Dendritic cell treated with granulocyte-macrophage colony-stimulating factor and Interleukin-4, amounts not matched to agents 40 ng/mL and 50 ng/mL, for 4 days (primary cell): Measurements from ENCODE around the gene SAMD4B.

Experiments used
- H3K27ac Mint-ChIP-seq: one replicate; pipeline ENCODE4 v1.8.0; 2022; ENCODE audit warnings: mild to moderate bottlenecking, mixed read lengths
- H3K27me3 Mint-ChIP-seq: one replicate; pipeline ENCODE4 v1.8.0; 2022; ENCODE audit warnings: mild to moderate bottlenecking, mixed read lengths
- H3K36me3 Mint-ChIP-seq: one replicate; pipeline ENCODE4 v1.8.0; 2022; ENCODE audit warnings: low read depth, mixed read lengths
- H3K4me1 Mint-ChIP-seq: one replicate; pipeline ENCODE4 v1.8.0; 2022; ENCODE audit warnings: low read depth, mixed read lengths
- H3K4me3 Mint-ChIP-seq: one replicate; pipeline ENCODE4 v1.8.0; 2022; ENCODE audit warnings: mild to moderate bottlenecking, moderate library complexity, mixed read lengths
- H3K9me3 Mint-ChIP-seq: one replicate; pipeline ENCODE4 v1.8.0; 2022; ENCODE audit warnings: mixed read lengths
- intact Hi-C: fragments of 100-400 bp; cut with micrococcal nuclease; formaldehyde crosslinking; loops from one replicate; pipeline ENCODE4 v1.15.0; 2022

Gene SAMD4B

GRCh38 chr19:39341719-39342604, at the start of gene SAMD4B:
Gene SAMD4B (plus strand): TSS chr19:39342421. CDS start chr19:39356894, 14,473 bp downstream.
- Mint-ChIP-seq H3K4me3 (peak within 1 kb of the TSS; percentile 95), H3K9me3 (no peaks in the 10 kb centered on the region), H3K27ac (peak within 1 kb of the TSS; percentile 94), H3K36me3 (peaks cover 43% of the 10 kb centered on the region), H3K27me3 (no peaks in the 10 kb centered on the region), H3K4me1 (peaks cover 71% of the 10 kb centered on the region)
- intact Hi-C loops, result loop anchor here (2.0 to 5.0 kb wide), 4 partner anchors 49 to 215 kb away; partner anchors contain the start of genes MED29, PAF1, PAK4 and PLEKHG2

GRCh38 chr19:39293394-39293793, 48.8 kb upstream of the SAMD4B start:
- intact Hi-C loops, result no loop called here
- no peaks in the 10 kb centered on the region for H3K36me3 Mint-ChIP-seq
- H3K27ac Mint-ChIP-seq, result peak overlapping the region; percentile 25
- no peak overlapping the region for H3K4me3 Mint-ChIP-seq
- H3K27me3 Mint-ChIP-seq, result peaks cover 30% of the 10 kb centered on the region
- peaks cover 38% of the 10 kb centered on the region for H3K4me1 Mint-ChIP-seq
- no peaks in the 10 kb centered on the region for H3K9me3 Mint-ChIP-seq

GRCh38 chr19:39296055-39296645, 46.1 kb upstream of the SAMD4B start, which contains the start of gene IFNL1:
Gene IFNL1 (plus strand): TSS chr19:39296407. CDS start chr19:39296422, 15 bp downstream.
- intact Hi-C loops, result no loop called here
- H3K4me1 Mint-ChIP-seq, result peaks cover 49% of the 10 kb centered on the region
- no peaks in the 10 kb centered on the region for H3K9me3 Mint-ChIP-seq
- H3K27me3 Mint-ChIP-seq, result peaks cover 21% of the 10 kb centered on the region
- no peaks in the 10 kb centered on the region for H3K36me3 Mint-ChIP-seq
- H3K27ac Mint-ChIP-seq, result no peak within 1 kb of the TSS
- H3K4me3 Mint-ChIP-seq, result no peak within 1 kb of the TSS

- Mint-ChIP-seq H3K9me3 (no peaks in the 10 kb centered on the region), H3K36me3 (no peaks in the 10 kb centered on the region), H3K27me3 (peaks cover 19% of the 10 kb centered on the region), H3K27ac (no peak overlapping the region), H3K4me1 (peaks cover 45% of the 10 kb centered on the region), H3K4me3 (no peak overlapping the region)
- intact Hi-C loops, result no loop called here
Observed at GRCh38 chr19:39296906-39297305, 45.3 kb upstream of the SAMD4B start.

- peak overlapping the region; percentile 69 for H3K27ac Mint-ChIP-seq
- H3K9me3 Mint-ChIP-seq, result no peaks in the 10 kb centered on the region
- intact Hi-C loops, result no loop called here
- peaks cover 46% of the 10 kb centered on the region for H3K4me1 Mint-ChIP-seq
- no peaks in the 10 kb centered on the region for H3K36me3 Mint-ChIP-seq
- H3K27me3 Mint-ChIP-seq, result peaks cover 17% of the 10 kb centered on the region
- H3K4me3 Mint-ChIP-seq, result peak overlapping the region; percentile 39
Observed at GRCh38 chr19:39297931-39298634, 44.1 kb upstream of the SAMD4B start.

- intact Hi-C loops, result no loop called here
- Mint-ChIP-seq H3K36me3 (no peaks in the 10 kb centered on the region), H3K4me1 (peaks cover 46% of the 10 kb centered on the region), H3K4me3 (no peak overlapping the region), H3K9me3 (no peaks in the 10 kb centered on the region), H3K27me3 (peaks cover 17% of the 10 kb centered on the region), H3K27ac (no peak overlapping the region)
Observed at GRCh38 chr19:39299404-39299803, 42.8 kb upstream of the SAMD4B start.

GRCh38 chr19:39299832-39300231, 42.4 kb upstream of the SAMD4B start:
- Mint-ChIP-seq H3K36me3 (no peaks in the 10 kb centered on the region), H3K4me1 (peaks cover 46% of the 10 kb centered on the region), H3K27me3 (peaks cover 17% of the 10 kb centered on the region), H3K27ac (peak overlapping the region; percentile 78), H3K9me3 (no peaks in the 10 kb centered on the region), H3K4me3 (no peak overlapping the region)
- intact Hi-C loops, result no loop called here

GRCh38 chr19:39301021-39301420, 41.2 kb upstream of the SAMD4B start:
- Mint-ChIP-seq H3K9me3 (no peaks in the 10 kb centered on the region), H3K4me1 (peaks cover 51% of the 10 kb centered on the region), H3K36me3 (no peaks in the 10 kb centered on the region), H3K27ac (peak overlapping the region; percentile 78), H3K4me3 (no peak overlapping the region), H3K27me3 (peaks cover 20% of the 10 kb centered on the region)
- intact Hi-C loops, result no loop called here

- H3K27me3 Mint-ChIP-seq, result peaks cover 16% of the 10 kb centered on the region
- peak overlapping the region; percentile 78 for H3K27ac Mint-ChIP-seq
- no peaks in the 10 kb centered on the region for H3K9me3 Mint-ChIP-seq
- no peak overlapping the region for H3K4me3 Mint-ChIP-seq
- intact Hi-C loops, result no loop called here
- H3K36me3 Mint-ChIP-seq, result peaks cover 2% of the 10 kb centered on the region
- H3K4me1 Mint-ChIP-seq, result peaks cover 47% of the 10 kb centered on the region
Observed at GRCh38 chr19:39301562-39301961, 40.7 kb upstream of the SAMD4B start.

GRCh38 chr19:39303373-39304184, 38.6 kb upstream of the SAMD4B start:
- Mint-ChIP-seq H3K4me3 (no peak overlapping the region), H3K36me3 (peaks cover 19% of the 10 kb centered on the region), H3K4me1 (peaks cover 36% of the 10 kb centered on the region), H3K27me3 (peaks cover 7% of the 10 kb centered on the region), H3K9me3 (no peaks in the 10 kb centered on the region), H3K27ac (peak overlapping the region; percentile 7)
- intact Hi-C loops, result no loop called here

GRCh38 chr19:39304185-39304513, 38.1 kb upstream of the SAMD4B start:
- Mint-ChIP-seq H3K4me1 (peaks cover 34% of the 10 kb centered on the region), H3K27me3 (peaks cover 7% of the 10 kb centered on the region), H3K27ac (peak overlapping the region; percentile 7)

GRCh38 chr19:39304701-39305571, 37.3 kb upstream of the SAMD4B start:
- no peaks in the 10 kb centered on the region for H3K9me3 Mint-ChIP-seq
- no peak overlapping the region for H3K4me3 Mint-ChIP-seq
- H3K4me1 Mint-ChIP-seq, result peaks cover 31% of the 10 kb centered on the region
- peaks cover 7% of the 10 kb centered on the region for H3K27me3 Mint-ChIP-seq
- peak overlapping the region; percentile 8 for H3K27ac Mint-ChIP-seq
- H3K36me3 Mint-ChIP-seq, result peaks cover 27% of the 10 kb centered on the region
- intact Hi-C loops, result no loop called here

More at GRCh38 chr19:39304185-39304513, 38.1 kb upstream of the SAMD4B start:
- intact Hi-C loops, result no loop called here
- Mint-ChIP-seq H3K4me3 (no peak overlapping the region), H3K9me3 (no peaks in the 10 kb centered on the region), H3K36me3 (peaks cover 23% of the 10 kb centered on the region)
